Natural killer cell (primary cell): ENCODE data around the gene CCDC27. TPM values are rescaled to one million over a fixed set of nuclear protein-coding genes. Genes with fewer than 3 reads are reported as not detected.

Experiments
- ATAC-seq, 3 donors: fragments of 150-1000 bp in 2 of 3; fragments of 200-7000 bp in 1 of 3; cut with Tn5 transposase; 1 replicate in 1 of 3; 2 replicates in 2 of 3; pipeline ENCODE4 v1.10.0; 2021; ENCODE audit warnings: mild to moderate bottlenecking in 2 of 3, moderate library complexity in 2 of 3
- DNase-seq, 2 donors: peaks; one replicate each; pipeline versions ENCODE4 v3.0.0 to v3.0.0-alpha.2; 2013 to 2021; ENCODE audit warnings: mixed read lengths in 1 of 2
- H3K27ac ChIP-seq: one replicate; pipeline ENCODE4 v1.5.1; 2013; ENCODE audit warnings: mild to moderate bottlenecking, low read length
- H3K27me3 ChIP-seq: one replicate; pipeline ENCODE4 v1.6.1; 2013; ENCODE audit warnings: low read length; ENCODE audit not compliant: control insufficient read depth, insufficient read depth
- H3K36me3 ChIP-seq: one replicate; pipeline ENCODE4 v1.6.1; 2013; ENCODE audit warnings: low read length; ENCODE audit not compliant: control insufficient read depth, insufficient read depth
- H3K4me1 ChIP-seq: one replicate; pipeline ENCODE4 v1.6.1; 2013; ENCODE audit warnings: low read length; ENCODE audit not compliant: control insufficient read depth, insufficient read depth
- H3K4me3 ChIP-seq: one replicate; pipeline ENCODE4 v1.5.1; 2013; ENCODE audit warnings: low read length
- H3K9me3 ChIP-seq: one replicate; pipeline ENCODE4 v1.6.1; 2013; ENCODE audit warnings: low read length; ENCODE audit not compliant: control insufficient read depth, insufficient read depth
- H3K27ac Mint-ChIP-seq, 2 donors: one replicate each; pipeline ENCODE4 v1.8.0; 2022; ENCODE audit warnings: mild to moderate bottlenecking in 2 of 2, mixed read lengths in 2 of 2, moderate library complexity in 1 of 2
- H3K27me3 Mint-ChIP-seq, 2 donors: one replicate each; pipeline ENCODE4 v1.8.0; 2022; ENCODE audit warnings: low read depth in 2 of 2, mixed read lengths in 2 of 2
- H3K36me3 Mint-ChIP-seq: one replicate; pipeline ENCODE4 v1.8.0; 2022; ENCODE audit warnings: mixed read lengths
- H3K4me1 Mint-ChIP-seq, 2 donors: one replicate each; pipeline ENCODE4 v1.8.0; 2022; ENCODE audit warnings: mixed read lengths in 2 of 2
- H3K4me3 Mint-ChIP-seq: one replicate; pipeline ENCODE4 v1.8.0; 2022; ENCODE audit warnings: mild to moderate bottlenecking, moderate library complexity, mixed read lengths
- H3K9me3 Mint-ChIP-seq, 2 donors: one replicate each; pipeline ENCODE4 v1.8.0; 2022; ENCODE audit warnings: mixed read lengths in 2 of 2
- WGBS: methylation state at CpG from one replicate; pipeline ENCODE4 v1.1.7; 2013; ENCODE audit warnings: missing lambda C conversion rate; ENCODE audit not compliant: insufficient coverage; 5-methylcytosine and 5-hydroxymethylcytosine counted together
- intact Hi-C: fragments of 100-400 bp; cut with micrococcal nuclease; formaldehyde crosslinking; loops from one replicate; pipeline ENCODE4 v1.14.2; 2022
- total RNA-seq, 4 donors: library from RNA; stranded (reverse); fragments of 120-200 nt in 1 of 4; gene quantifications; one replicate each; pipeline versions ENCODE4 v1.2.3 to v1.2.4, GENCODE V29; 2013 to 2022
- TF ChIP-seq, protein P1 (sequence below): fragments of 200-600 bp; IDR thresholded peaks from one replicate; pipeline ENCODE4 v1.8.0; 2022; ENCODE audit warnings: antibody characterized with exemption

Gene CCDC27
- total RNA-seq, 3 donors from 2014 or later (not counting 1 experiment from before 2014, with no cell fraction given): not detected

DNA sequence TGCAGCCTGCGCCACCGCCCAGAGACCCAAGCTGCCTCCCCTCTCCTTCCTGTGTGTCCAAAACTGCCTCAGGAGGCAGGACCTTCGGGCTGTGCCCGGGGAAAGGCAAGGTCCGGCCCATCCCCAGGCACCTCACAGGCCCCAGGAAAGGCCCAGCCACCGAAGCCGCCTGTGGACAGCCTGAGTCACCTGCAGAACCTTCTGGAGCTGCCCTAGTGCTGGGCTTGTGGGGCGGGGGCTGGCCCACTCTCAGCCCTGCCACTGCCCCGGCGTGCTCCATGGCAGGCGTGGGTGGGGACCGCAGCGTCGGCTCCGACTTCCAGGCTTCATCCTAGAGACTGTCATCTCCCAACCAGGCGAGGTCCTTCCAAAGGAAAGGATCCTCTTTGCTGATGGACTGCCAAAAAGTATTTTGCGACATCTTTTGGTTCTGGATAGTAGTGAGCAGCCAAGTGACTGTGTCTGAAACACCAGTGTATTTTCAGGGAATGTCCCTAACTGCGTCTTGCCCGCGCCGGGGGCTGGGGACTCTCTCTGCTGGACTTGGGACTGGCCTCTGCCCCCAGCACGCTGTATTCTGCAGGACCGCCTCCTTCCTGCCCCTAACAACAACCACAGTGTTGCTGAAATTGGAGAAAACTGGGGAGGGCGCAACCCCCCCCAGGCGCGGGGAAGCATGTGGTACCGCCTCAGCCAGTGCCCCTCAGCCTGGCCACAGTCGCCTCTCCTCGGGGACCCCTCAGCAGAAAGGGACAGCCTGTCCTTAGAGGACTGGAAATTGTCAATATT lies 19.0 kb upstream of the CCDC27 start:
- intact Hi-C loops: no loop called here
- no peaks in the 10 kb centered on the region for H3K36me3 Mint-ChIP-seq
- H3K4me1 ChIP-seq: no peaks in the 10 kb centered on the region
- H3K4me1 Mint-ChIP-seq: no peaks in the 10 kb centered on the region
- H3K27ac Mint-ChIP-seq: no peak overlapping the region
- H3K36me3 ChIP-seq: peaks cover 3% of the 10 kb centered on the region
- DNase-seq (no peak), ATAC-seq (no peak)
- H3K9me3 Mint-ChIP-seq: no peaks in the 10 kb centered on the region
- no peaks in the 10 kb centered on the region for H3K27me3 ChIP-seq
- no peaks in the 10 kb centered on the region for H3K27me3 Mint-ChIP-seq
- H3K27ac ChIP-seq: no peak overlapping the region
- no peak overlapping the region for H3K4me3 Mint-ChIP-seq
- H3K9me3 ChIP-seq: no peaks in the 10 kb centered on the region
- WGBS: 89% methylated on average over 29 of the region's 29 CpGs
- TF ChIP-seq, protein P1, sequence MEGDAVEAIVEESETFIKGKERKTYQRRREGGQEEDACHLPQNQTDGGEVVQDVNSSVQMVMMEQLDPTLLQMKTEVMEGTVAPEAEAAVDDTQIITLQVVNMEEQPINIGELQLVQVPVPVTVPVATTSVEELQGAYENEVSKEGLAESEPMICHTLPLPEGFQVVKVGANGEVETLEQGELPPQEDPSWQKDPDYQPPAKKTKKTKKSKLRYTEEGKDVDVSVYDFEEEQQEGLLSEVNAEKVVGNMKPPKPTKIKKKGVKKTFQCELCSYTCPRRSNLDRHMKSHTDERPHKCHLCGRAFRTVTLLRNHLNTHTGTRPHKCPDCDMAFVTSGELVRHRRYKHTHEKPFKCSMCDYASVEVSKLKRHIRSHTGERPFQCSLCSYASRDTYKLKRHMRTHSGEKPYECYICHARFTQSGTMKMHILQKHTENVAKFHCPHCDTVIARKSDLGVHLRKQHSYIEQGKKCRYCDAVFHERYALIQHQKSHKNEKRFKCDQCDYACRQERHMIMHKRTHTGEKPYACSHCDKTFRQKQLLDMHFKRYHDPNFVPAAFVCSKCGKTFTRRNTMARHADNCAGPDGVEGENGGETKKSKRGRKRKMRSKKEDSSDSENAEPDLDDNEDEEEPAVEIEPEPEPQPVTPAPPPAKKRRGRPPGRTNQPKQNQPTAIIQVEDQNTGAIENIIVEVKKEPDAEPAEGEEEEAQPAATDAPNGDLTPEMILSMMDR: no peak
- no peak overlapping the region for H3K4me3 ChIP-seq

DNA sequence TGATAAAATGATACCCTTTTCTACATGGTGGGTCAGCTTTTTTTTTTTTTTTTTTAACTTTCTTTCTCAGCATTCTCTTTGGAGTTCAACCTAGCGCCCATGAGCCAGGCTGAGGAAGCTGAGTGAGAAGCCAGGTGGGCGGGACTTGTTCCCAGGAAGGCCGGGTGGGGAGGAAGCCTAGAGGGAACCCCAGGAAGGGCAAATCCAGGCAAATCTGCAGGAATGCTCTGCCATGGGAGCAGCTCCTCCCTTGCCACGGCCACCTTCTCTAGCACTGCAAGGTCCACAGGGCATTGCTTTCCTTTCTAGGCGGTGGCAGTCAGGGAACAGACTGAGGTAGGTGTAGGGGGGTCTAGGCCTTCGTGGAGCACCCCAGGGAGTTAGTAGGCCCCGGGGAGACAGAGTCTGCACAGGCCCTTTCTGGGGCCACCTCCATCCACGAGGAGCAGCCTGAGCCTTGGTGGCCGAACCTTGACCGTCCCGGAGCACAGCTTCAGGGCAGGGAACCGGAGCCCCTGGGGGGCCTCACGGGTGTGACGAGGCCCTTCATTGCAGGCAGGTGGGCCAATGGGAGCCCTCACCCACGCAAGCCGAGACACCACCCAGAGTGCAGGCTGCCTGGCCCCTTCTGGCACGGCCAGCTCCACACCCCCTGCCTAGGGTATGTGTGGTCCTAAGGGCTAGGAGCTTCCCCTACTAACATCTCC lies 18.2 kb upstream of the CCDC27 start:
- TF ChIP-seq, protein P1: no peak
- WGBS: 87% methylated on average over 17 of the region's 17 CpGs
- Mint-ChIP-seq H3K27ac (no peak overlapping the region), H3K36me3 (no peaks in the 10 kb centered on the region), H3K27me3 (no peaks in the 10 kb centered on the region), H3K4me1 (no peaks in the 10 kb centered on the region), H3K4me3 (no peak overlapping the region), H3K9me3 (no peaks in the 10 kb centered on the region)
- ATAC-seq (no peak), DNase-seq (no peak)
- intact Hi-C loops: no loop called here
- Histone ChIP-seq H3K36me3 (peaks cover 11% of the 10 kb centered on the region), H3K9me3 (no peaks in the 10 kb centered on the region), H3K27ac (no peak overlapping the region), H3K27me3 (no peaks in the 10 kb centered on the region), H3K4me1 (no peaks in the 10 kb centered on the region), H3K4me3 (no peak overlapping the region)

DNA sequence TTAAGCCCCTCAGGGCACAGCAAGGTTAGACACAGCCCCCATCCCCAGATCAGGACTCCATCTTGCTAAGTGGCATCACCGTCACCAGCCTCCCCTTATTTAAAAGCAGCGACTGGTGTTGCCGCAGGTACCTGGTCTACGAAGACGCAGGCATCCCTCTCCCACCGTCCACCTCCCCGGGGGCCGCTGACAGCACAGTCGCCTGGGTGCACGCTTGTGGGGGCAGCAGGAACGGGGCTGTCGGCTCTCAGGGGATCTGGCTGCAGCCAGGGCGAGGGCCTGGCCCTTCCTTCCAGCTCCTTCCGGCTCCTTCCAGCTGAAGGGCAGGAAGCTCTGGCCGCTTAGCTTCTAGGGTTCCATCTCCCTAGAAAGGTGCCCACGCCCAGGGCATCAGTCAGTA lies 17.6 kb upstream of the CCDC27 start:
- TF ChIP-seq, protein P1: no peak
- peaks cover 11% of the 10 kb centered on the region for H3K36me3 ChIP-seq
- H3K4me1 ChIP-seq: no peaks in the 10 kb centered on the region
- Mint-ChIP-seq H3K4me1 (no peaks in the 10 kb centered on the region), H3K4me3 (no peak overlapping the region), H3K27ac (no peak overlapping the region), H3K27me3 (no peaks in the 10 kb centered on the region), H3K36me3 (no peaks in the 10 kb centered on the region), H3K9me3 (no peaks in the 10 kb centered on the region)
- WGBS: 95% methylated on average over 16 of the region's 16 CpGs
- ATAC-seq: no peak
- no peak overlapping the region for H3K4me3 ChIP-seq
- intact Hi-C loops: no loop called here
- no peak overlapping the region for H3K27ac ChIP-seq
- DNase-seq: no peak
- H3K27me3 ChIP-seq: no peaks in the 10 kb centered on the region
- no peaks in the 10 kb centered on the region for H3K9me3 ChIP-seq
